ENCODE measurements around the gene TMEM121B.

DNA sequence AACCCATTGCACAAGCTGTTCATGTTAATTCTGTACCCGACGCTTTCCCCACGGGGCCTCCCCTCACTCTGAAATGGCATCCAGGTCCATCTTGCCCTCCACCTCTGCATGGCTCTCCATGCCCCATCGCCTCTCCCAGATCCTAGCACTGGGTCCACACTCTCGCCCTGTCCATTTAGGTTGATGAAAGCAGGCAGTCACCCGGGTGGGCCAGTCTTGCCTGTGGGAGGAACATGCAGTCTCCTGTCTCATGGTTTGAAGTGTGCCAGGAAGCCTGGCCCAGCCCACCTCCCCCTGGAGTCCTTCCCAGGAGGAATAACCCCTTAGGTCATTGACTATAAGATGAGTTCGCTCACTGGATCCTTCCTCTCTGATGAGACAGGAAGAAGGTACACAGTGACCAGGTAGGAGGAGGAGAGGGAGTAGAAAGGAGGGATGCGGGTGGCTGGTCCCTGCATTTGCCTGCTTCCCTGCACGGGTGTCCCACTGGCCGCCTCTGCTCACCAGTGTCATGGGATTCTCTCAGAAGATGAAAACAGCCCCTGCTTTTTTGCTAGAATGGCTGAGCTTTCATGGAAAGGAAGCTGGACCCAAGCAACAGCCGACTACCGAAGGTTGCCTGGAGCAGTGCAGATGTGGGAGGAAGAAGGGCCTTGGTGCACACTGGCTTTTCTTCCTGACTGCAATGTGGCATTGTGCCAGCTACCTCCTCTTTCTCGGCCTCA is 6.8 kb downstream of the TMEM121B start:
- TF ChIP-seq, protein P1, sequence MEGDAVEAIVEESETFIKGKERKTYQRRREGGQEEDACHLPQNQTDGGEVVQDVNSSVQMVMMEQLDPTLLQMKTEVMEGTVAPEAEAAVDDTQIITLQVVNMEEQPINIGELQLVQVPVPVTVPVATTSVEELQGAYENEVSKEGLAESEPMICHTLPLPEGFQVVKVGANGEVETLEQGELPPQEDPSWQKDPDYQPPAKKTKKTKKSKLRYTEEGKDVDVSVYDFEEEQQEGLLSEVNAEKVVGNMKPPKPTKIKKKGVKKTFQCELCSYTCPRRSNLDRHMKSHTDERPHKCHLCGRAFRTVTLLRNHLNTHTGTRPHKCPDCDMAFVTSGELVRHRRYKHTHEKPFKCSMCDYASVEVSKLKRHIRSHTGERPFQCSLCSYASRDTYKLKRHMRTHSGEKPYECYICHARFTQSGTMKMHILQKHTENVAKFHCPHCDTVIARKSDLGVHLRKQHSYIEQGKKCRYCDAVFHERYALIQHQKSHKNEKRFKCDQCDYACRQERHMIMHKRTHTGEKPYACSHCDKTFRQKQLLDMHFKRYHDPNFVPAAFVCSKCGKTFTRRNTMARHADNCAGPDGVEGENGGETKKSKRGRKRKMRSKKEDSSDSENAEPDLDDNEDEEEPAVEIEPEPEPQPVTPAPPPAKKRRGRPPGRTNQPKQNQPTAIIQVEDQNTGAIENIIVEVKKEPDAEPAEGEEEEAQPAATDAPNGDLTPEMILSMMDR (IDR thresholded peaks at IDR 0.05), result no peak
- TF ChIP-seq POLR2A (IDR thresholded peaks at IDR 0.05), result no peak

Measured in uterus (tissue), 2 donors.